SKM-1 treated with dmso at 0.1 percent for 144 hours (cell line): ENCODE results near the gene PCDHGA4.
"Not testable (repeated sequence)": the region's sequence is repeated elsewhere in the genome, so short reads cannot be mapped to it uniquely, and the experiment has no call there.

ENCODE experiments used
- DNase-seq: peaks from one replicate; lab custom pipeline; 2025; ENCODE audit not compliant: unreplicated experiment; lab: John Stamatoyannopoulos, UW

Gene PCDHGA4

GRCh38 chr5:141382469-141383294 lies 27.9 kb downstream of the PCDHGA4 start, which contains the start of gene PCDHGA7:
TSS of gene PCDHGA7 (plus strand) at chr5:141382742. CDS start at chr5:141382900, 158 bp downstream.
- DNase-seq = no peak

GRCh38 chr5:141383345-141383744 lies 28.5 kb downstream of the PCDHGA4 start:
- no peak for DNase-seq

- no peak for DNase-seq
These were observed 29.8 kb downstream of the PCDHGA4 start for GRCh38 chr5:141384471-141385267.

- not testable (repeated sequence) for DNase-seq
These were observed 32.9 kb downstream of the PCDHGA4 start, which contains the start of gene PCDHGB4 for GRCh38 chr5:141387557-141388311. TSS of gene PCDHGB4 (plus strand) at chr5:141387698. CDS start at chr5:141387885, 187 bp downstream.

GRCh38 chr5:141388661-141389060 lies 33.8 kb downstream of the PCDHGA4 start:
- no peak for DNase-seq

GRCh38 chr5:141389153-141390042 lies 34.6 kb downstream of the PCDHGA4 start:
- no peak for DNase-seq

- no peak for DNase-seq
These were observed 37.8 kb downstream of the PCDHGA4 start, which contains the start of gene PCDHGA8 for GRCh38 chr5:141392429-141393198. TSS of gene PCDHGA8 (plus strand) at chr5:141392633. CDS start at chr5:141392814, 181 bp downstream.

- DNase-seq = no peak
These were observed 38.4 kb downstream of the PCDHGA4 start for GRCh38 chr5:141393267-141393666.

GRCh38 chr5:141394401-141395187 lies 39.8 kb downstream of the PCDHGA4 start:
- DNase-seq = not testable (repeated sequence)

- peak; percentile 14 for DNase-seq
These were observed 43.1 kb downstream of the PCDHGA4 start, which contains the start of gene PCDHGB5 for GRCh38 chr5:141397756-141398551. TSS of gene PCDHGB5 (plus strand) at chr5:141397947. CDS start at chr5:141398128, 181 bp downstream.

GRCh38 chr5:141398608-141399007 lies 43.8 kb downstream of the PCDHGA4 start:
- no peak for DNase-seq

GRCh38 chr5:141399555-141400258 lies 44.9 kb downstream of the PCDHGA4 start:
- no peak for DNase-seq

- DNase-seq = no peak
These were observed 47.9 kb downstream of the PCDHGA4 start, which contains the start of gene PCDHGA9 for GRCh38 chr5:141402553-141403243. TSS of gene PCDHGA9 (plus strand) at chr5:141402778. CDS start at chr5:141402953, 175 bp downstream.

GRCh38 chr5:141403387-141403786 lies 48.6 kb downstream of the PCDHGA4 start:
- DNase-seq = no peak
